Kidney (tissue), 14 donors: Measurements from ENCODE around the gene BTG1. TPM values are rescaled to one million over a fixed set of nuclear protein-coding genes. Genes with fewer than 3 reads are reported as not detected.

Experiments used
- DNase-seq, 5 donors: peaks; one replicate each; pipeline ENCODE4 v3.0.0-alpha.2; 2013 to 2020
- FAIRE-seq: peaks from 2 replicates; lab custom pipeline; 2012; peaks lifted over from hg19 to GRCh38; lab: Jason Lieb, UNC
- H3K27ac ChIP-seq, 2 donors: one replicate each; pipeline ENCODE4 v1.7.0; 2013; ENCODE audit warnings: low read depth in 2 of 2, low read length in 2 of 2, inconsistent platforms in 1 of 2
- H3K27me3 ChIP-seq: one replicate; pipeline ENCODE4 v1.7.1; 2013; ENCODE audit warnings: low read length, inconsistent platforms; ENCODE audit not compliant: control insufficient read depth, insufficient read depth
- H3K36me3 ChIP-seq, 3 donors: one replicate each; pipeline versions ENCODE4 v1.7.0 to v1.7.1; 2013; ENCODE audit warnings: low read length in 3 of 3, control low read depth in 1 of 3, inconsistent platforms in 1 of 3; ENCODE audit not compliant: insufficient read depth in 3 of 3, control insufficient read depth in 2 of 3
- H3K4me1 ChIP-seq, 3 donors: one replicate each; pipeline versions ENCODE4 v1.7.0 to v1.7.1; 2013; ENCODE audit warnings: low read length in 3 of 3, inconsistent platforms in 1 of 3, low read depth in 1 of 3; ENCODE audit not compliant: control insufficient read depth in 2 of 3, insufficient read depth in 2 of 3
- H3K4me3 ChIP-seq, 3 donors: one replicate each; pipeline versions ENCODE4 v1.7.0 to v1.8.1; 2013; ENCODE audit warnings: low read length in 3 of 3, control low read depth in 1 of 3, inconsistent platforms in 1 of 3
- H3K9ac ChIP-seq, 3 donors: one replicate each; pipeline versions ENCODE4 v1.7.0 to v1.7.1; 2013; ENCODE audit warnings: low read length in 3 of 3, control low read depth in 1 of 3, inconsistent platforms in 1 of 3
- H3K9me3 ChIP-seq, 3 donors: one replicate each; pipeline versions ENCODE4 v1.7.0 to v1.7.1; 2013; ENCODE audit warnings: low read length in 3 of 3, control low read depth in 1 of 3, inconsistent platforms in 1 of 3; ENCODE audit not compliant: control insufficient read depth in 2 of 3, insufficient read depth in 1 of 3
- intact Hi-C: fragments of 100-400 bp; cut with DNase I; formaldehyde crosslinking; loops from one replicate; pipeline ENCODE4 v1.11.1; 2022
- polyA plus RNA-seq: library from polyadenylated mRNA; stranded (reverse); fragments of 350-450 nt; fragmentation: Illumina TruSeq; extraction: RNeasy Lipid Tissue Mini Kit (QIAGEN cat#74804); gene quantifications from one replicate; pipeline ENCODE4 v1.2.3, GENCODE V29; 2014; ENCODE audit warnings: low read depth, low replicate concordance; ENCODE audit not compliant: insufficient read depth
- total RNA-seq: library from RNA; stranded (reverse); fragmentation: NEBNext Ultra II Directional; extraction: Animal tissue kit (Norgen Biotek cat#: 25700); gene quantifications from one replicate; pipeline ENCODE4 v1.2.1, GENCODE V29; 2021
- TF ChIP-seq, protein P1 (sequence below): IDR thresholded peaks from 3 replicates; pipeline ENCODE4 v1.5.1; 2012; ENCODE audit warnings: mild to moderate bottlenecking, moderate library complexity, borderline replicate concordance; ENCODE audit not compliant: insufficient read depth; ENCODE audit errors: extremely low read depth
- donor health status: control.
- donor health status: control.
- donor health status: control.
- donor health status: control.
- donor health status: control.
- donor health status: DM: yes; HTN: yes; CAD: no.
- donor health status: Normal renal cell carcinoma (clear cell type).

The BTG1 gene
- total and polyA plus RNA-seq, 2 donors from 2014 or later: 59.9 to 173 TPM

DNA sequence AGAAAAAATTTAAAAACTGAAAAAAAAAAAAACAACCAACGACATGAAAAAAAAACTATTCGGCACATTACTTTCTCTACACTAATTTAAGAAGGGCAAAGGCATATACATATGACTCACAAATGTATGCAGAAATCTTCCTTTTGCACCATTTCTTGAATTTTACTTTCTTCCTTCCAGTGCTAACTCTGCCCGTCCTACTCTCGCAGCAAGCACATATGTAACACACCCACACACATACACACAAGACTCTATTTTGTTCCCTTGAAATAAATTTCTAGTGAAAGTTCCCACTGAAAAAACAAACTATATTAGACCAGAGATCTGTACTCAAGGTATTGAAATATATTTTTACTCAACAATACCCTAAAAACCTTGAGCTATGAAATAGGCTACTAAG is 14.6 kb downstream of the BTG1 start:
- no peak overlapping the region for H3K27ac ChIP-seq
- intact Hi-C loops: no loop called here
- TF ChIP-seq, protein P1, sequence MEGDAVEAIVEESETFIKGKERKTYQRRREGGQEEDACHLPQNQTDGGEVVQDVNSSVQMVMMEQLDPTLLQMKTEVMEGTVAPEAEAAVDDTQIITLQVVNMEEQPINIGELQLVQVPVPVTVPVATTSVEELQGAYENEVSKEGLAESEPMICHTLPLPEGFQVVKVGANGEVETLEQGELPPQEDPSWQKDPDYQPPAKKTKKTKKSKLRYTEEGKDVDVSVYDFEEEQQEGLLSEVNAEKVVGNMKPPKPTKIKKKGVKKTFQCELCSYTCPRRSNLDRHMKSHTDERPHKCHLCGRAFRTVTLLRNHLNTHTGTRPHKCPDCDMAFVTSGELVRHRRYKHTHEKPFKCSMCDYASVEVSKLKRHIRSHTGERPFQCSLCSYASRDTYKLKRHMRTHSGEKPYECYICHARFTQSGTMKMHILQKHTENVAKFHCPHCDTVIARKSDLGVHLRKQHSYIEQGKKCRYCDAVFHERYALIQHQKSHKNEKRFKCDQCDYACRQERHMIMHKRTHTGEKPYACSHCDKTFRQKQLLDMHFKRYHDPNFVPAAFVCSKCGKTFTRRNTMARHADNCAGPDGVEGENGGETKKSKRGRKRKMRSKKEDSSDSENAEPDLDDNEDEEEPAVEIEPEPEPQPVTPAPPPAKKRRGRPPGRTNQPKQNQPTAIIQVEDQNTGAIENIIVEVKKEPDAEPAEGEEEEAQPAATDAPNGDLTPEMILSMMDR: no peak
- H3K4me1 ChIP-seq: peaks cover 2 to 21% (median 13%) of the 10 kb centered on the region in 3 donors
- DNase-seq (no peak), FAIRE-seq (no peak)
- H3K9ac ChIP-seq: no peak overlapping the region
- H3K9me3 ChIP-seq: no peaks in the 10 kb centered on the region
- H3K36me3 ChIP-seq: no peaks in the 10 kb centered on the region
- no peaks in the 10 kb centered on the region for H3K27me3 ChIP-seq
- no peak overlapping the region for H3K4me3 ChIP-seq

DNA sequence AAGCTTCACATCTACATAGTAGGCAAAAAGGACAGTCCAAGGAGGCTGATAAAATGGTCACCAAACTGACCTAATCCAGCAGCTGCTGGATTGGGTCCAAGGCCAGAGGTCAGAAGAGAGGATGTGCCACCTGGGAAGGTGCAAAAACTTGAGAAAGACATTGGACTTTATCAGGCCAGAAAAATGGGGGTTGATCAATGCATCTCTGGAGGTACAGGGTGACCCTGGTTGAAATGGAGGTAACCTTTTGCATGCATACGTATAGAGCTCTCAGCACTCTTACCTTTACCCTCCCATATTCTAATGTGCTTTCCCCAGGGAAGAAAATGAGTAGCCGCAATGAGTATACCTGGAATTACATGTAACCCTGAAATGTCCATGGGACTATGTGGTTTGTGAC is 16.0 kb downstream of the BTG1 start:
- Histone ChIP-seq H3K36me3 (no peaks in the 10 kb centered on the region), H3K27ac (no peak overlapping the region), H3K9ac (no peak overlapping the region), H3K27me3 (no peaks in the 10 kb centered on the region), H3K4me3 (no peak overlapping the region), H3K4me1 (peaks cover 2 to 20% (median 12%) of the 10 kb centered on the region in 3 donors), H3K9me3 (no peaks in the 10 kb centered on the region)
- TF ChIP-seq, protein P1: no peak
- DNase-seq (no peak), FAIRE-seq (no peak)
- intact Hi-C loops: no loop called here

DNA sequence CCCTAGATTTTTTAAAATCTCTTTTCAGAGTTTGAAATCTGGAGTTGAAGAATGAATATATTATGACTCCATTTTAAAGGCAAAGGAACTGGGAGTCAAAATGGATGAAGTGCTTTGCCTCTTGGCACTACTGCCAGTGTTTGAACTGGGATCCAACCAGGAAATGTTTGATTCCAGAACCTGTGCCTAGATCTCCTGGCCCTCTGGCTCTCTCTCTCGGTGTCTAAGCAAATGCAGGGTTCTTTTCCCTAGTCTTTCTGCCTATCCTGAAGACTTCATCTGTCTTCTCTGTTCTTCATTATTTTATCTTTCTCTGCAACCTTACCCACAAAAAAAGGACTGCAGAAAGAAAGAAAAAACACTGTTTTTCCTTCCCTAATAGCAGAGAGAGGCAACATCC is 17.0 kb downstream of the BTG1 start:
- no peaks in the 10 kb centered on the region for H3K9me3 ChIP-seq

More for the DNA sequence above, 17.0 kb downstream of the BTG1 start:
- Histone ChIP-seq H3K27me3 (no peaks in the 10 kb centered on the region), H3K4me1 (peaks cover 0 to 10% (median 4%) of the 10 kb centered on the region in 3 donors), H3K9ac (no peak overlapping the region), H3K4me3 (no peak overlapping the region), H3K36me3 (no peaks in the 10 kb centered on the region), H3K27ac (no peak overlapping the region)
- intact Hi-C loops: no loop called here
- TF ChIP-seq, protein P1: no peak
- DNase-seq (no peak), FAIRE-seq (no peak)
